Myometrial cell (primary cell): ENCODE measurements around the gene ODR4. TPM values are rescaled to one million over a fixed set of nuclear protein-coding genes. Genes with fewer than 3 reads are reported as not detected.

Experiments used
- total RNA-seq: library from RNA; depleted of rRNA; stranded (reverse); fragments of >200 nt; gene quantifications from 2 replicates; pipeline ENCODE4 v1.2.3, GENCODE V29; 2015

The ODR4 gene
- 11.2 and 17.2 TPM in 2 replicates for total RNA-seq

GRCh38 chr1:186375152-186375928, at the start of gene ODR4, which contains the start of gene TPR:
TSS of gene ODR4 (plus strand) at chr1:186375838. CDS start at chr1:186379786, 3,948 bp downstream.
TSS of gene TPR (minus strand) at chr1:186375253. CDS start at chr1:186375028, 225 bp downstream.

GRCh38 chr1:186461014-186461413, 85.4 kb downstream of the ODR4 start, which contains the start of gene PDC:
TSS of gene PDC (minus strand) at chr1:186461114. CDS start at chr1:186449459, 11,655 bp downstream.

Other genes starting within 250 kb of the ODR4 start
- under 0.01 TPM in 1 of 2 replicates, not detected in the other for gene PRG4, start 79.6 kb upstream of the ODR4 start, total RNA-seq
- 33.1 and 42.1 TPM in 2 replicates for gene TPR, start 585 bp upstream of the ODR4 start, total RNA-seq
- not detected in 2 replicates for gene PDC, start 85.3 kb downstream of the ODR4 start, total RNA-seq